ENCODE results near the gene KCNH1. TPM values are rescaled to one million over a fixed set of nuclear protein-coding genes. Genes with fewer than 3 reads are reported as not detected.
"Not testable (repeated sequence)": the region's sequence is repeated elsewhere in the genome, so short reads cannot be mapped to it uniquely, and the experiment has no call there.

Gene KCNH1
- polyA plus RNA-seq, 2 of the 4 experiments (the other 2 are of a cell fraction) = 5.1 to 7.9 TPM

- Histone ChIP-seq H3K4me2 (no peak overlapping the region), H3K27ac (no peak overlapping the region), H3K9me3 (no peaks in the 10 kb centered on the region), H3K4me1 (no peaks in the 10 kb centered on the region), H3K4me3 (no peak overlapping the region)
- ChIA-PET CTCF (interaction anchor here (1.3 kb wide), 1 partner anchor 470 kb away, joined by 4 read pairs; the partner anchor contains the start of gene KCNH1), POLR2A (no interaction called here)
- WGBS (ENCODE audit: missing lambda C conversion rate) = 52% methylated on average over 7 of the region's 7 CpGs
- ATAC-seq (no peak), FAIRE-seq (no peak), DNase-seq (ENCODE audit: low read depth in 1 of 2, low spot score in 1 of 2) (no peak)
- no peak for TF ChIP-seq RARB (CRISPR knock-in tag; IDR thresholded peaks at IDR 0.05)
- TF ChIP-seq RCOR1 (IDR thresholded peaks at IDR 0.05; ENCODE audit: low read depth, low read length) = no peak
- TF ChIP-seq ZSCAN20 (CRISPR knock-in tag; IDR thresholded peaks at IDR 0.05) = no peak
- no peak for TF ChIP-seq FOSL2 (IDR thresholded peaks at IDR 0.05)
- no peak for TF ChIP-seq FOSL2 (CRISPR knock-in tag; IDR thresholded peaks at IDR 0.05)
- TF ChIP-seq MAZ (IDR thresholded peaks at IDR 0.05; ENCODE audit: borderline replicate concordance, low read depth, low read length) = no peak
- no peak for TF ChIP-seq HDAC2 (IDR thresholded peaks at IDR 0.05)
- no peak for TF ChIP-seq EHMT2 (IDR thresholded peaks at IDR 0.05; ENCODE audit: low read depth)
These were observed 470.0 kb downstream of the KCNH1 start for GRCh38 chr1:210663730-210664573.

- CTCF ChIA-PET = interaction anchor here (0.7 to 1.7 kb wide), 5 partner anchors 10 to 522 kb away, joined by 3 to 6 read pairs (median 4); partner anchors contain the start of gene KCNH1
- WGBS (ENCODE audit: missing lambda C conversion rate) = 87% methylated on average over 4 of the region's 4 CpGs
- FAIRE-seq = no peak
These were observed 471.5 kb downstream of the KCNH1 start for GRCh38 chr1:210662291-210663050.

GRCh38 chr1:210661520-210661919 lies 472.4 kb downstream of the KCNH1 start:
- POLR2A ChIA-PET; H3K27ac ChIP-seq; H3K4me1 ChIP-seq; H3K4me2 ChIP-seq; H3K4me3 ChIP-seq; DNase-seq (ENCODE audit: low read depth in 1 of 2, low spot score in 1 of 2); ATAC-seq; H3K9me3 ChIP-seq; FAIRE-seq: not testable (repeated sequence)
- 66% methylated on average over 4 of the region's 4 CpGs for WGBS (ENCODE audit: missing lambda C conversion rate)
- CTCF ChIA-PET = interaction anchor here (1.2 to 1.7 kb wide), 4 partner anchors 11 to 473 kb away, joined by 4 to 6 read pairs (median 4); partner anchors contain the start of gene KCNH1

More at GRCh38 chr1:210662291-210663050, 471.5 kb downstream of the KCNH1 start:
- Histone ChIP-seq H3K27ac (no peak overlapping the region), H3K4me3 (no peak overlapping the region), H3K4me1 (no peaks in the 10 kb centered on the region), H3K9me3 (no peaks in the 10 kb centered on the region), H3K4me2 (no peak overlapping the region)
- POLR2A ChIA-PET = no interaction called here
- no peak for ATAC-seq
- DNase-seq (ENCODE audit: low read depth in 1 of 2, low spot score in 1 of 2) = no peak
- no peak for TF ChIP-seq ELK1 (IDR thresholded peaks at IDR 0.05; ENCODE audit: low read depth, low read length)
- no peak for TF ChIP-seq MYC (IDR thresholded peaks at IDR 0.05; ENCODE audit: borderline replicate concordance, low read length)
- no peak for TF ChIP-seq BCL3 (IDR thresholded peaks at IDR 0.05)
- no peak for TF ChIP-seq SMC3 (IDR thresholded peaks at IDR 0.05)
- TF ChIP-seq RCOR1 (IDR thresholded peaks at IDR 0.05; ENCODE audit: low read depth, low read length) = no peak
- TF ChIP-seq HOXB5 (CRISPR knock-in tag; IDR thresholded peaks at IDR 0.05) = no peak
- no peak for TF ChIP-seq HEYL (CRISPR knock-in tag; IDR thresholded peaks at IDR 0.05)
- no peak for TF ChIP-seq RNF2 (IDR thresholded peaks at IDR 0.05; ENCODE audit: borderline replicate concordance, low read depth)
- no peak for TF ChIP-seq CBX2 (IDR thresholded peaks at IDR 0.05; ENCODE audit: borderline replicate concordance, low read depth)

Measured in A549 (cell line).